Smooth muscle cell (in vitro differentiated cells): ENCODE data around the gene CD300C. TPM values are rescaled to one million over a fixed set of nuclear protein-coding genes. Genes with fewer than 3 reads are reported as not detected.

ENCODE experiments used
- DNase-seq: peaks from one replicate; lab custom pipeline; 2025; ENCODE audit not compliant: unreplicated experiment; lab: John Stamatoyannopoulos, UW
- H2AFZ ChIP-seq: fragments of 200-600 bp; sonication (generic); 2 replicates; pipeline ENCODE4 v1.6.0; 2016; ENCODE audit warnings: antibody characterized with exemption, low read depth, mild to moderate bottlenecking
- H3F3A ChIP-seq: fragments of 200-600 bp; sonication (generic); 2 replicates; pipeline ENCODE4 v1.6.0; 2017; ENCODE audit warnings: antibody characterized with exemption, low read depth
- H3K27ac ChIP-seq: fragments of 200-600 bp; sonication (generic); 2 replicates; pipeline ENCODE4 v1.5.1; 2016; ENCODE audit warnings: low read depth, mild to moderate bottlenecking
- H3K27me3 ChIP-seq: fragments of 200-600 bp; sonication (generic); 2 replicates; pipeline ENCODE4 v1.6.1; 2016; ENCODE audit warnings: low read depth, mild to moderate bottlenecking
- H3K36me3 ChIP-seq: fragments of 200-600 bp; sonication (generic); 2 replicates; pipeline ENCODE4 v1.5.1; 2016; ENCODE audit warnings: low read depth
- H3K4me1 ChIP-seq: fragments of 200-600 bp; sonication (generic); 2 replicates; pipeline ENCODE4 v1.5.1; 2016; ENCODE audit warnings: low read depth
- H3K4me2 ChIP-seq: fragments of 200-600 bp; sonication (generic); 2 replicates; pipeline ENCODE4 v1.6.0; 2016; ENCODE audit warnings: mild to moderate bottlenecking
- H3K4me3 ChIP-seq: fragments of 200-600 bp; sonication (generic); 2 replicates; pipeline ENCODE4 v1.5.1; 2016; ENCODE audit warnings: mild to moderate bottlenecking
- H3K79me2 ChIP-seq: fragments of 200-600 bp; sonication (generic); 2 replicates; pipeline ENCODE4 v1.6.0; 2016; ENCODE audit warnings: low read depth, mild to moderate bottlenecking
- H3K9ac ChIP-seq: fragments of 200-600 bp; sonication (generic); 2 replicates; pipeline ENCODE4 v1.6.0; 2016; ENCODE audit warnings: low read depth
- H3K9me3 ChIP-seq: fragments of 200-600 bp; sonication (generic); replicated peaks from 2 replicates; pipeline ENCODE4 v1.5.1; 2016; ENCODE audit warnings: low read depth
- H4K20me1 ChIP-seq: fragments of 200-600 bp; sonication (generic); 2 replicates; pipeline ENCODE4 v1.6.0; 2016; ENCODE audit warnings: low read depth
- CTCF ChIP-seq: fragments of 200-600 bp; sonication (generic); IDR thresholded peaks from 2 replicates; pipeline ENCODE4 v1.5.1; 2017; ENCODE audit warnings: borderline replicate concordance, mild to moderate bottlenecking, antibody characterized with exemption; ENCODE audit not compliant: insufficient read depth, poor library complexity, severe bottlenecking
- WGBS: methylation state at CpG from one replicate; pipeline ENCODE4 v1.1.7; 2016; ENCODE audit warnings: low lambda C conversion rate; 5-methylcytosine and 5-hydroxymethylcytosine counted together
- polyA plus RNA-seq: library from polyadenylated mRNA; unstranded; fragments of >200 nt; fragmentation: Nextera tagmentation; extraction: Ambion mirVana; gene quantifications from 2 replicates; pipeline ENCODE4 v1.2.1, GENCODE V29; 2016
- total RNA-seq: library from RNA; depleted of rRNA; stranded (reverse); fragments of >200 nt; gene quantifications from 2 replicates; pipeline ENCODE4 v1.2.3, GENCODE V29; 2014

Gene CD300C
- total and polyA plus RNA-seq, 2 experiments from 2014 or later = not detected

- Histone ChIP-seq H3K9ac (no peak overlapping the region), H3K9me3 (no peaks in the 10 kb centered on the region), H3K79me2 (no peaks in the 10 kb centered on the region), H3K4me3 (no peak overlapping the region), H4K20me1 (no peaks in the 10 kb centered on the region), H3K27ac (no peak overlapping the region), H3K4me2 (no peak overlapping the region), H3K4me1 (no peaks in the 10 kb centered on the region), H3K36me3 (no peaks in the 10 kb centered on the region), H2AFZ (no peak overlapping the region), H3K27me3 (no peaks in the 10 kb centered on the region), H3F3A (no peaks in the 10 kb centered on the region)
- DNase-seq = no peak
- no peak for TF ChIP-seq CTCF
- WGBS = 89% methylated on average over 7 of the region's 7 CpGs
Measured at GRCh38 chr17:74491626-74492025, 54.3 kb downstream of the CD300C start.

Other genes starting within 250 kb of the CD300C start
- gene KIF19, start 219.9 kb downstream of the CD300C start, total RNA-seq = not detected in 2 replicates
- not detected in 2 replicates for gene KIF19, start 219.9 kb downstream of the CD300C start, polyA plus RNA-seq
- gene BTBD17, start 184.2 kb downstream of the CD300C start, total RNA-seq = not detected in 2 replicates
- gene BTBD17, start 184.2 kb downstream of the CD300C start, polyA plus RNA-seq = not detected in 2 replicates
- not detected in 2 replicates for gene GPR142, start 178.6 kb downstream of the CD300C start, total RNA-seq
- gene GPR142, start 178.6 kb downstream of the CD300C start, polyA plus RNA-seq = not detected in 2 replicates
- 57.0 and 64.5 TPM in 2 replicates for gene GPRC5C, start 114.0 kb downstream of the CD300C start, total RNA-seq
- gene GPRC5C, start 114.0 kb downstream of the CD300C start, polyA plus RNA-seq = 96.9 and 103 TPM in 2 replicates
- not detected in 2 replicates for gene CD300A, start 79.5 kb downstream of the CD300C start, total RNA-seq
- gene CD300A, start 79.5 kb downstream of the CD300C start, polyA plus RNA-seq = 0.76 TPM in 1 of 2 replicates, not detected in the other
- gene CD300LB, start 14.6 kb downstream of the CD300C start, total RNA-seq = not detected in 2 replicates
- gene CD300LB, start 14.6 kb downstream of the CD300C start, polyA plus RNA-seq = not detected in 2 replicates
- not detected in 2 replicates for gene CD300H, start 21.4 kb upstream of the CD300C start, total RNA-seq
- 0.65 TPM in 1 of 2 replicates, not detected in the other for gene CD300H, start 21.4 kb upstream of the CD300C start, polyA plus RNA-seq
- not detected in 2 replicates for gene CD300LD, start 46.2 kb upstream of the CD300C start, total RNA-seq
- gene CD300LD, start 46.2 kb upstream of the CD300C start, polyA plus RNA-seq = not detected in 2 replicates
- gene CD300E, start 77.6 kb upstream of the CD300C start, total RNA-seq = 0.09 TPM in 1 of 2 replicates, not detected in the other
- not detected in 2 replicates for gene CD300E, start 77.6 kb upstream of the CD300C start, polyA plus RNA-seq
- gene CD300LF, start 166.8 kb upstream of the CD300C start, total RNA-seq = not detected in 2 replicates
- gene CD300LF, start 166.8 kb upstream of the CD300C start, polyA plus RNA-seq = not detected in 2 replicates
- not detected in 2 replicates for gene RAB37, start 191.1 kb upstream of the CD300C start, total RNA-seq
- 0.16 TPM in 1 of 2 replicates, not detected in the other for gene RAB37, start 191.1 kb upstream of the CD300C start, polyA plus RNA-seq
- 12.4 and 23.2 TPM in 2 replicates for gene NHERF1, start 202.5 kb upstream of the CD300C start, total RNA-seq
- 31.9 and 38.8 TPM in 2 replicates for gene NHERF1, start 202.5 kb upstream of the CD300C start, polyA plus RNA-seq
- gene NAT9, start 230.2 kb upstream of the CD300C start, total RNA-seq = 21.4 and 23.5 TPM in 2 replicates
- 42.5 and 48.3 TPM in 2 replicates for gene NAT9, start 230.2 kb upstream of the CD300C start, polyA plus RNA-seq